Measurements from ENCODE around the gene BCAS1.

- TF ChIP-seq CTCF (conservative IDR thresholded peaks at IDR 0.05): no peak
- TF ChIP-seq ZFX (IDR thresholded peaks at IDR 0.05): no peak
Measured at GRCh38 chr20:53975761-53976160, 94.6 kb downstream of the BCAS1 start.

All from C4-2B (cell line).